HuH-7 (cell line): ENCODE measurements around the gene RIPK4.
"Not testable (repeated sequence)": the region's sequence is repeated elsewhere in the genome, so short reads cannot be mapped to it uniquely, and the experiment has no call there.

Experiments used
- DNase-seq: peaks from one replicate; pipeline ENCODE4 v3.0.0; 2011; ENCODE audit warnings: low spot score

RIPK4 gene

GRCh38 chr21:41737651-41738324 lies 29.1 kb downstream of the RIPK4 start:
- DNase-seq, result no peak

- no peak for DNase-seq
These were observed 30.4 kb downstream of the RIPK4 start for GRCh38 chr21:41736423-41736822.

GRCh38 chr21:41733951-41734689 lies 32.7 kb downstream of the RIPK4 start:
- no peak for DNase-seq

GRCh38 chr21:41731081-41731480 lies 35.8 kb downstream of the RIPK4 start:
- DNase-seq, result no peak

GRCh38 chr21:41730367-41730765 lies 36.5 kb downstream of the RIPK4 start:
- DNase-seq, result no peak

GRCh38 chr21:41729701-41730366 lies 37.0 kb downstream of the RIPK4 start:
- DNase-seq, result no peak

GRCh38 chr21:41727784-41728763 lies 38.8 kb downstream of the RIPK4 start:
- no peak for DNase-seq

GRCh38 chr21:41726970-41727783 lies 39.7 kb downstream of the RIPK4 start:
- DNase-seq, result no peak

GRCh38 chr21:41726630-41726969 lies 40.3 kb downstream of the RIPK4 start:
- no peak for DNase-seq

- no peak for DNase-seq
These were observed 40.7 kb downstream of the RIPK4 start for GRCh38 chr21:41726058-41726558.

GRCh38 chr21:41725421-41726031 lies 41.3 kb downstream of the RIPK4 start:
- no peak for DNase-seq

- not testable (repeated sequence) for DNase-seq
These were observed 43.0 kb downstream of the RIPK4 start for GRCh38 chr21:41723835-41724234.

GRCh38 chr21:41722052-41723018 lies 44.5 kb downstream of the RIPK4 start:
- DNase-seq, result no peak

- no peak for DNase-seq
These were observed 46.6 kb downstream of the RIPK4 start for GRCh38 chr21:41720250-41720649.

GRCh38 chr21:41719691-41720090 lies 47.2 kb downstream of the RIPK4 start:
- no peak for DNase-seq

GRCh38 chr21:41717573-41718330 lies 49.1 kb downstream of the RIPK4 start:
- no peak for DNase-seq

GRCh38 chr21:41716751-41717150 lies 50.1 kb downstream of the RIPK4 start:
- DNase-seq, result no peak

- DNase-seq, result peak; percentile 92
These were observed 51.1 kb downstream of the RIPK4 start for GRCh38 chr21:41715649-41716281.
